Fibroblast of skin of abdomen (primary cell): ENCODE data around the gene USH1G.

Experiments used
- DNase-seq: peaks from one replicate; pipeline ENCODE4 v3.0.0-alpha.2; 2013

USH1G gene

GRCh38 chr17:74954115-74954514 is 31.1 kb upstream of the USH1G start:
- DNase-seq, result no peak

- no peak for DNase-seq
Measured at GRCh38 chr17:74953134-74953687, 30.2 kb upstream of the USH1G start.

- DNase-seq, result no peak
Measured at GRCh38 chr17:74952431-74953133, 29.5 kb upstream of the USH1G start.

GRCh38 chr17:74951680-74952421 is 28.8 kb upstream of the USH1G start:
- no peak for DNase-seq

- DNase-seq, result no peak
Measured at GRCh38 chr17:74951065-74951464, 28.0 kb upstream of the USH1G start.

GRCh38 chr17:74950207-74950606 is 27.2 kb upstream of the USH1G start:
- no peak for DNase-seq

- no peak for DNase-seq
Measured at GRCh38 chr17:74949455-74950115, 26.5 kb upstream of the USH1G start.

GRCh38 chr17:74947041-74947754 is 24.1 kb upstream of the USH1G start:
- DNase-seq, result no peak

GRCh38 chr17:74946641-74947040 is 23.6 kb upstream of the USH1G start:
- DNase-seq, result no peak

GRCh38 chr17:74945543-74945942 is 22.5 kb upstream of the USH1G start:
- no peak for DNase-seq

- DNase-seq, result no peak
Measured at GRCh38 chr17:74943808-74944522, 20.9 kb upstream of the USH1G start.

GRCh38 chr17:74941128-74941725 is 18.2 kb upstream of the USH1G start:
- DNase-seq, result no peak

- DNase-seq, result no peak
Measured at GRCh38 chr17:74939534-74939933, 16.5 kb upstream of the USH1G start.

- DNase-seq, result no peak
Measured at GRCh38 chr17:74938194-74938950, 15.3 kb upstream of the USH1G start.

- DNase-seq, result no peak
Measured at GRCh38 chr17:74937064-74938051, 14.3 kb upstream of the USH1G start.

GRCh38 chr17:74936470-74936799 is 13.4 kb upstream of the USH1G start:
- DNase-seq, result no peak

GRCh38 chr17:74935585-74936469 is 12.8 kb upstream of the USH1G start, which contains the start of gene OTOP3:
Gene OTOP3, plus strand, starts transcription at chr17:74935898. Its CDS starts 24 bp downstream, at chr17:74935922.
- no peak for DNase-seq

GRCh38 chr17:74935048-74935447 is 12.0 kb upstream of the USH1G start:
- DNase-seq, result no peak
